Muscle layer of colon (tissue), 2 donors: ENCODE measurements around the gene VILL.

Experiments
- H3K27ac ChIP-seq: one replicate; pipeline ENCODE4 v1.7.0; 2013; ENCODE audit warnings: low read depth, mild to moderate bottlenecking, low read length, moderate library complexity
- H3K27me3 ChIP-seq, 2 donors: one replicate each; pipeline ENCODE4 v1.7.0; 2013; ENCODE audit warnings: low read length in 2 of 2, mild to moderate bottlenecking in 2 of 2; ENCODE audit not compliant: insufficient read depth in 2 of 2, control insufficient read depth in 1 of 2
- H3K36me3 ChIP-seq: one replicate; pipeline ENCODE4 v1.7.0; 2013; ENCODE audit warnings: mild to moderate bottlenecking, low read length; ENCODE audit not compliant: insufficient read depth
- H3K4me1 ChIP-seq: one replicate; pipeline ENCODE4 v1.7.0; 2013; ENCODE audit warnings: mild to moderate bottlenecking, low read length; ENCODE audit not compliant: insufficient read depth
- H3K4me3 ChIP-seq, 2 donors: one replicate each; pipeline ENCODE4 v1.7.0; 2013; ENCODE audit warnings: low read length in 2 of 2, low read depth in 1 of 2, mild to moderate bottlenecking in 1 of 2, moderate library complexity in 1 of 2
- H3K9ac ChIP-seq: one replicate; pipeline ENCODE4 v1.7.0; 2013; ENCODE audit warnings: low read length
- H3K9me3 ChIP-seq: one replicate; pipeline ENCODE4 v1.7.0; 2013; ENCODE audit warnings: mild to moderate bottlenecking, low read length
- donor health status: abdominal sarcoma.
- donor health status: Adenocarcinoma of cecum.

Gene VILL

DNA sequence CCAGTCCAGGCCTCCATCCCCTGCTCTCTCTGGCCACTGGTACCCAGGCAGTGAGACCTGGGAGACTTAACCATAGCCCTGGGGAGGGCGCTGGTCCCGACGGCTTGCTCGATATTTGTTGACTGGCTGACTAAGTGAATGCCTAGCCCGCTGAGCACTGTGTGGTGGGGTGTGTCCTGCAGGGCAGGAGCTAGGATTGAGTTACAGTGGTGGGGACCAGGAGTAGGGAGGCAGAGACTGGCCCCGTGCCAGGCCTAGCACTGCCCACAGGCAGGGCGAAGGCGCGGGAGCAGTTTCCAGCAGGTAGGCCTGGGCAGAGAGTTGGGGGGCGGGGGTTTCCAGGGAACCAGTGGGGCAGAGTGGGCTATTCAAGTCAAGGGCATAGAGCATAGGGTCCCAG, at the start of gene VILL:
VILL (plus strand) TSS at position 260 of the 400 bp plus-strand sequence. CDS start 2,887 bp downstream, outside the sequence.
- Histone ChIP-seq H3K4me1 (peaks cover 7% of the 10 kb centered on the region), H3K9ac (no peak within 1 kb of the TSS), H3K27ac (no peak within 1 kb of the TSS), H3K36me3 (no peaks in the 10 kb centered on the region), H3K9me3 (no peaks in the 10 kb centered on the region), H3K27me3 (no peaks in the 10 kb centered on the region), H3K4me3 (no peak within 1 kb of the TSS)

DNA sequence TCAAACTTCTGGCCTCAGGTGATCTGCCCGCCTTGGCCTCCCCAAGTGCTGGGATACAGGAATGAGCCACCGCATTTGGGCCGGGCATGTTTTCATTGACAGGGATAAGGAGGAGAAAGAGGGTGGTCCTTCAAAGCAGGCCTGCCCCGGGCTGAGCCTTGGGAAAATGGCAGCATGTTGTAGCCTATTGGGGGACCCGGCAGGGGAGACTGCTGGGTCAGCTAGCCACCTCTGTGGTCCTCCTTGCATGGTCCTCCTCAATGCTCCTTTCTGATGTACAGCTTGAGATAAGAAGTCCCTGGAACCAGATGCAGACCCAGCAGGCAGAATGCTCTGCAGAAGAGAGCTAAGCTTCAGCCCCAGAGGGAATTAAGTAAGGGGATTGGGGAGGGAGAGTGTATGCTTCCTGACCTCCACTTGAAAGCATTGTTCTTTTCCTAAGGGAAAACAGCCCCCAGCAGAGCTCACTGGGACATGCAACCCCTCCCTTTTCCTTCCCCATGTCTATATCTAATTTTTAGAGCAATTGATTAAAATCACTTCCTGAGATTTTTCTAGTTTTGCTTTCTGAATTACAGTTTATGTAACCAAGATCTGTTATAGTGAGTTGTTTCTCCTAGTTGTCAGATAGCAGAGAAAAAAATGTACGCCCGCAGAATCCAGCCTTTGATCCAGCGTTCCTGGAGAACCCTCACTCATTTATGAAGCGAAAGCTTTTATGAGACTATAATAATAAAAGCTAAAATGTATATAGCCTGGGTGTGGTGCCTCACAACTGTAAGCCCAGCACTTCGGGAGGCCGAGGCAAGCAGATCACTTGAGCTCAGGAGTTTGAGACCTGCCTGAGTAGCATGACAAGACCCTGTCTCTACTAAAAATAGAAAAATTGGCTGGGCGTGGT, 48.7 kb upstream of the VILL start:
- Histone ChIP-seq H3K36me3 (no peaks in the 10 kb centered on the region), H3K9ac (peak overlapping the region; percentile 16), H3K4me3 (peak overlapping the region in 1 of 2 donors; percentile 30), H3K27me3 (no peaks in the 10 kb centered on the region), H3K9me3 (no peaks in the 10 kb centered on the region), H3K4me1 (peaks cover 80% of the 10 kb centered on the region), H3K27ac (peak overlapping the region; percentile 17)

DNA sequence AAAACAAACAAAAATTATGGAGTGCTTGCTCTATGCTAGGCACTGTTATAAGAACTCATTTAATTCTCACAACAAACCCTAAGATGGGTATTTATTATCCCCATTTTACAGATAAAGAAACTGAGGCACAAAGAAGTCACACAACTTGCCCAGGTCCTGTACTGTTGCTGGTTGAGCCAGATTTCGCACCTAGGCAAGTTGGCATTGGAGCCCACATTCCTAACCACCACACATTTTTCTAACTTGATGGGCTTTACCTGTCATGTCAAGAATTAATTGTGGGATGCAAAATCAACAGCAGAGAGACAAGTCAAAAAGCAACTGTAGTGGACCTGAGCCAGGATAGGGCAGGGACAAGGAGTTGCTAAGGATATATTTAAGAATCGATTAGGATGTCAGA, 47.9 kb upstream of the VILL start:
- Histone ChIP-seq H3K27ac (no peak overlapping the region), H3K9ac (no peak overlapping the region), H3K9me3 (no peaks in the 10 kb centered on the region), H3K27me3 (no peaks in the 10 kb centered on the region), H3K4me3 (no peak overlapping the region), H3K36me3 (no peaks in the 10 kb centered on the region), H3K4me1 (peaks cover 76% of the 10 kb centered on the region)

DNA sequence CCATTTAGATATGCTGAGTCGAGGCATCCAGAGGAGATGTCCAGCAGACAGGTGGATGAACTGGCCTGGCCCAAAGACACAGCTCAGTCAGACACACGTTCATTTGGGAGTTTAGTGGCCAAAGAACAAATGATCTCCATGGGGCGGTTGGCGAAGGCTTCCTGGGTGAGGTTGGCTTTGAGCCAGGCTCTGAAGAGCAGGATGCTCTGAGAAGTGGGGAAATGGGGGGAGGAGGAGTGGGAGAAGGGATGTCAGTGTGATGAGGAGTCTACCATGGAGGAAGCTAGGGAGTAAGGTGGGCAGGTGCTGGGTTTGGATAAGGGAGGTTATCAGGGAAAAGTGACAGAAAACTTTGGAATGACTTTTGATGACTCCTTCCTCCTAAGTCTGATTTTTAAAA, 47.5 kb upstream of the VILL start:
- Histone ChIP-seq H3K36me3 (no peaks in the 10 kb centered on the region), H3K4me3 (no peak overlapping the region), H3K9ac (no peak overlapping the region), H3K4me1 (peaks cover 76% of the 10 kb centered on the region), H3K27me3 (no peaks in the 10 kb centered on the region), H3K9me3 (no peaks in the 10 kb centered on the region), H3K27ac (peak overlapping the region; percentile 36)

DNA sequence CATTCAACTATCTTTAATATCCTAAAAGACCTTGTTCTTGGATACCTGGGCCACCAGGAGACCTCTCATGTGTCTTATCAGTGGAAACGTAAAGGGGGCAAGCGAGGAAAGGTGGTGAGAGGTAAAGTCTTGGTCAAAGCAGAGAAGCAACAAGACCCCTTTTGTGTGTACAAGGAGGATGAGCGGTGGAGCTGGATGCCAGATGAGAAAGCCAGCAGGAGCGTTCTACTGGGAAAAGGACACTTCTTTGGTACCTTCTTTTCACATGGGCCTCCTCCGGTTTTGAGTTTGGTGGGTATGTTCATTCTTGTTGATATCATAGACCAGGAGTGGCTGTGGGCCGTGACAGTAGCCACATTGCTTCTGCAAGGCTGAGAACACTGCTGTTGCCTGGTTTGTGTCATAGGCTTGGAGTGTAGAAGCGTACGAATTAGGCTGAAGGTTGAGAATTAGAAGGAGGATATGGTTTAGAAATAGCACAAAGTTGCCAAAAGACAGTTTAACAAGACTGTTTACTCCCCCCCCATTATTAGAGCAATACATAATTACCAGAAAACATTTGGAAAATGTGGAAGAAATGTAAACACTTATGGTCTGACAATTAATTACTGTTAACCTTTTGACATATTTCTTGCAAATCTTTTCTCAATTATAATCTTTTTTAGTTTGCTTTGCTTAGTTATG, 46.8 kb upstream of the VILL start:
- Histone ChIP-seq H3K9ac (no peak overlapping the region), H3K4me3 (no peak overlapping the region), H3K27ac (peak overlapping the region; percentile 37), H3K27me3 (no peaks in the 10 kb centered on the region), H3K9me3 (no peaks in the 10 kb centered on the region), H3K4me1 (peaks cover 76% of the 10 kb centered on the region), H3K36me3 (no peaks in the 10 kb centered on the region)

DNA sequence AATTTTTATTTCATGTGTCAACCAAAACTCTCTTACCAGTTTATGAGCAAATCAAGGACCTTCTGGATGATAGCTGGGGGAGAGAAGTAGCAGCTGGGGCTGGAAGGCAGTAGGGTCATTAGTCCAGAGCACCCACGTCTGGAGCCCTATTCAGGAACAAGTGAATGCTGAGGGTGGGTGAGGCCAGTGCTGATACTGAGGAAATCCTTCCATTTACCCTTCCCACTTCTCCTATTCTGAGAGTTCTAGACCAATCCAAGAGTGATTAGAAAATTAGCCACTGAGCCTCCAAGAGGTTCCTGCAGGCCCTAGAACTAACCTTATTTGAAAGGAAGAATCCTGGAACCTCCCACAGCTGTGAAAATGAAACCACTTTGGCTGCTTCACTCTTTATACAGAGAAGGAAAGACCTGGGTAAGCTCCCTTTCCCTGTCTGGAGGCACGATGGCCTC, 46.2 kb upstream of the VILL start:
- H3K9me3 ChIP-seq, result no peaks in the 10 kb centered on the region
- peak overlapping the region; percentile 37 for H3K27ac ChIP-seq
- H3K4me3 ChIP-seq, result peak overlapping the region in 1 of 2 donors; percentile 16
- peaks cover 72% of the 10 kb centered on the region for H3K4me1 ChIP-seq
- peaks cover 3% of the 10 kb centered on the region for H3K36me3 ChIP-seq
- no peak overlapping the region for H3K9ac ChIP-seq
- no peaks in the 10 kb centered on the region for H3K27me3 ChIP-seq

DNA sequence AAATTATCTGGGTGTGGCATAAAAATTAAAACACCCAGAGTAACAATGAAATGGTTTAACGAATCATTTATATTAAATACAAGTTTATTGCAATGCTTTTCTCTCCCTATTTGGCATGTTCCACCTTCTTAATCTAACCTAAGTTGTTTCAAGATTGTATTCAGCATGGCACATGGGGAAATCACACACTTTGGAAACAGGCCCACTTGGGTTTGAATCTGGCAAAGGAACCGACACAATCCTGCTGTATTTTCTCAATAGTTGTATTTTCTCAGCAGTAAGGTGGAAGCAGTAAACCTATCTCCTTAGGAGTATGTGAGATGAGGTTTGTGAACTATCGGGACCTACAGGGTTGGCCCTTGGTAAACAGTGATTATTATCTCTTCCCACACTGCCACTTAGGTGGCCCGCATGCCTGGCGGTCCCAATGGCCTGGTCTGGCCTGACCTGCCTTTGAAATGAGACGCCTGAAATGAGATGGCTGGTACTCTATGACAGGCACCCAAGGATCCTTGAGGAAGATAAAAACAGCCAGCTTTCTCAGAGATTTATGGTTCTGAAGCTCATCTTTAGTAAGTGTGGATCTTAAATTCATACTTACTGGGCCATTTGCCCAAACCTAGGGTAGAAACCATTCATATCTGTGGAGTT, 45.3 kb upstream of the VILL start:
- Histone ChIP-seq H3K9me3 (no peaks in the 10 kb centered on the region), H3K9ac (no peak overlapping the region), H3K4me1 (peaks cover 67% of the 10 kb centered on the region), H3K27ac (no peak overlapping the region), H3K36me3 (peaks cover 4% of the 10 kb centered on the region), H3K4me3 (no peak overlapping the region), H3K27me3 (no peaks in the 10 kb centered on the region)

DNA sequence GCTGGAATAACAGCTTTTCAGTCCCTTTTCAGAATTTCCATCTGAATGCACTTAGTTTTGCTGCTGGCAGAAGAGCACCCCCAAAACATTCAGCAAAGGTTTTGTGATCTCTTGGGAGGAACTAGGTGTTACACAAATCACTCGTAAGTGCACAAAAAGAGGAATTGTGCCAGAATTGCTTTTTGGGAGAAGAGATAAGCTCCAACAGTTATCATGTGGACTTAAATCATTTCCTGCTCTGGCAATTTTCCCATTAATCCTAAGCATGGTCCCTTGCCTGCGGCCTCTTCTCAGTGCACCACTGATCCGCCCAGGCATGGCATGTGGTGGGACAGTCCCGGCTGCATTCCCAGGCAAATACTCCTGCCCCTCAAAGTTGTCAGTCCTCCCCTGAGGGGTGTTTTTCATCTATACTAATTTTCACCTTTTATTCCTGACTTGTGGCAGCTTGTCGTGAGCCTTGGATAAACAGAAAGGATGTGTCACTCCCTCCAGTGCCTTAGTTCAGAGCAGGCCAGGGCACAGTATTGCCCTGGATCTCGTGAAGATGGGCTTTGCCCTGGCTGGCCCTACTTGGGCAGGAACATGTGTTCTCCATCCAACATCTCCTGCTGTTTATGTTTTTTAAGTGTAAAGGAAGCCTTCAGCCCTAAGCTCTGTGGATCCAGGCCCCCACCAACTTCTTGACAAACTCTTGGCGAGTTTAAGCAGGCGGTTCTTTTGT, 44.6 kb upstream of the VILL start:
- Histone ChIP-seq H3K9ac (no peak overlapping the region), H3K4me3 (no peak overlapping the region), H3K27me3 (no peaks in the 10 kb centered on the region), H3K36me3 (peaks cover 4% of the 10 kb centered on the region), H3K9me3 (no peaks in the 10 kb centered on the region), H3K27ac (peak overlapping the region; percentile 4), H3K4me1 (peaks cover 60% of the 10 kb centered on the region)

DNA sequence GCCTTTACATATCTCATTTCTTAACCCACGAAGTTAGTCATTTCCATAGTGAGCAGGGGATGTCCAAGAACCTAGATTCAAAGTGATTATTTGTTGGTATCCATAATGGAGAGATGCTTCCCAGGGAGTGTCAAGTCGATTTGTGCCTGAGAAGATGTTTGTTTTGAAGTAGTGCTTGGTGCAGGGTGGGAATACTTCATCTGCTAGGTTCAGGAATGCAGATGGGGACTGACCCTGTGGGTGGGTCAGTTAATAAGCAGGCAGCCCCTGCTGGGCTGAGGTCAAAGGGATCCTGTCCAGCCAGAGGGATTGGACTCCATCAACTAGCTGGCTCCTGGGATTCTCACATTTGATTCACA, 44.1 kb upstream of the VILL start:
- H3K9me3 ChIP-seq, result no peaks in the 10 kb centered on the region
- peaks cover 57% of the 10 kb centered on the region for H3K4me1 ChIP-seq
- peaks cover 4% of the 10 kb centered on the region for H3K36me3 ChIP-seq
- H3K27me3 ChIP-seq, result no peaks in the 10 kb centered on the region
- no peak overlapping the region for H3K4me3 ChIP-seq
- no peak overlapping the region for H3K27ac ChIP-seq
- no peak overlapping the region for H3K9ac ChIP-seq

DNA sequence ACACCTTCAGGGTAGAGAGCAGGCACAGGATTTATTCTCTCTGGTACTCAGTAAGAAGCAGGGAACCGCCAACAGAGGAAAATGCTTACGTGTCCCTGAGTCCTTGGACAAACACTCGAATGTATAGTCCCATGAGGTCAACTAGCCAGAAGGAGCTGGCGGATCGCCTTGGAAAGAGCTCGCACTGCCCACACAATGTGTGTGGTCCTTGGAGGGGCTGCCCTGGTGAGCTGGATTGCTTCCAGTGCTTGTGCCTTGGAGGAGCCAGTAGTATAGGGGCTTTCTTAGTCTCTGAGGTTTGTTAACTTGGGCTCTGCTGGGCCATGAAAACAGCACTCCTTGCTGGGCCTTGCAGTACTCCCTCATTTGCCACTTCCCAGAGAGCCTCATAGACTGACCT, 40.7 kb upstream of the VILL start:
- no peaks in the 10 kb centered on the region for H3K27me3 ChIP-seq
- no peak overlapping the region for H3K27ac ChIP-seq
- no peak overlapping the region for H3K4me3 ChIP-seq
- no peaks in the 10 kb centered on the region for H3K9me3 ChIP-seq
- H3K36me3 ChIP-seq, result peaks cover 4% of the 10 kb centered on the region
- H3K9ac ChIP-seq, result no peak overlapping the region
- peaks cover 41% of the 10 kb centered on the region for H3K4me1 ChIP-seq

DNA sequence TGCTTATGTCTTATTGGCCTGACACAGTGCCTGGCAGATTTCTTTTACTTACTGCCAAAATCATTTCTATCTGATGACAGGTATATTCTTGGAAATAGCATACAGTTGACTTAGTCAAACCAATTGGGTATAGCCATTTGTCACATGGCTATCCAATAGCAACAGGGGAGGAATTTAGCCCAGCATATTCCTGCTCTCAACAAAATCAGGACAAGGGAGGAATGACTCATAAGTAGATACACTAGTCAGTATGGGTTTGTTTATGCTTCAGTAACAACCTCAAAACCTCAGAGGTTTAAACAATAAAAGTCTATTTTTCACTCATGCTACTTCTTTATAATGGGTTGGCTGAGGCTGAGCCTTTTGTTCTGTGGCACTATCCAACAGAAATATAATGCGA, 38.0 kb upstream of the VILL start:
- no peaks in the 10 kb centered on the region for H3K9me3 ChIP-seq
- H3K27me3 ChIP-seq, result no peaks in the 10 kb centered on the region
- peaks cover 4% of the 10 kb centered on the region for H3K36me3 ChIP-seq
- H3K4me1 ChIP-seq, result peaks cover 38% of the 10 kb centered on the region
- H3K27ac ChIP-seq, result no peak overlapping the region
- H3K9ac ChIP-seq, result no peak overlapping the region
- H3K4me3 ChIP-seq, result no peak overlapping the region
